OCI-LY1 (cell line): ENCODE results near the gene NCF2.

Source experiments
- EZH2 ChIP-seq: fragments of 200-600 bp; sonication (generic), shearing (Covaris generic); IDR thresholded peaks from 2 replicates; pipeline ENCODE4 v1.8.0; 2017; ENCODE audit warnings: borderline replicate concordance, mixed run types, mild to moderate bottlenecking, antibody characterized with exemption, low read length, moderate library complexity, mixed read lengths
- TF ChIP-seq, protein P1 (sequence below): fragments of 200-600 bp; sonication (generic), shearing (Covaris generic); IDR thresholded peaks from 2 replicates; pipeline ENCODE4 v1.5.1; 2017; ENCODE audit warnings: mild to moderate bottlenecking, antibody characterized with exemption, low read length, moderate library complexity, mixed read lengths

DNA sequence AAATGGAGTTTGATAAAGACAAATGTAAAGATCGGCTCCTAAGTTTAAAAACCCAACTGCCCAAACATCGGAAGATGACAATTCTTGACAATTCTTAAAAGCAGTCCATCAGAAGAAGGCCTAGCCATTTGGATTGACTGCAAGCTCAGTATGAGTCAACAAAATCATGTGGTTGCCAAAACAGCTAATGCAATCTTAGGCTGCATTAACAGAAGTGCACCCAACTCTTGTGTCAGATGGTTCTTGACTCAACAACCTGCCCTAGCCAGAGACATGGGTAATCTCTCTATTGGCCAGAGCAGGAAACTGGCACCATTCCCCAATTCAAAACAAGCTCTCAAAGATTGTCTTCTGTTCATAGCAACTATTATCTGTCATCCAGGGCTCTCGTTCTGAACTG is 9.9 kb upstream of the NCF2 start:
- TF ChIP-seq, protein P1, sequence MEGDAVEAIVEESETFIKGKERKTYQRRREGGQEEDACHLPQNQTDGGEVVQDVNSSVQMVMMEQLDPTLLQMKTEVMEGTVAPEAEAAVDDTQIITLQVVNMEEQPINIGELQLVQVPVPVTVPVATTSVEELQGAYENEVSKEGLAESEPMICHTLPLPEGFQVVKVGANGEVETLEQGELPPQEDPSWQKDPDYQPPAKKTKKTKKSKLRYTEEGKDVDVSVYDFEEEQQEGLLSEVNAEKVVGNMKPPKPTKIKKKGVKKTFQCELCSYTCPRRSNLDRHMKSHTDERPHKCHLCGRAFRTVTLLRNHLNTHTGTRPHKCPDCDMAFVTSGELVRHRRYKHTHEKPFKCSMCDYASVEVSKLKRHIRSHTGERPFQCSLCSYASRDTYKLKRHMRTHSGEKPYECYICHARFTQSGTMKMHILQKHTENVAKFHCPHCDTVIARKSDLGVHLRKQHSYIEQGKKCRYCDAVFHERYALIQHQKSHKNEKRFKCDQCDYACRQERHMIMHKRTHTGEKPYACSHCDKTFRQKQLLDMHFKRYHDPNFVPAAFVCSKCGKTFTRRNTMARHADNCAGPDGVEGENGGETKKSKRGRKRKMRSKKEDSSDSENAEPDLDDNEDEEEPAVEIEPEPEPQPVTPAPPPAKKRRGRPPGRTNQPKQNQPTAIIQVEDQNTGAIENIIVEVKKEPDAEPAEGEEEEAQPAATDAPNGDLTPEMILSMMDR = no peak
- TF ChIP-seq EZH2 = no peak
